T-cell (primary cell): ENCODE results near the gene PPM1N. TPM values are rescaled to one million over a fixed set of nuclear protein-coding genes. Genes with fewer than 3 reads are reported as not detected.

Experiments used
- ATAC-seq, 4 experiments: fragments of 200-7000 bp in 3 of 4; fragments of 150-1000 bp in 1 of 4; cut with Tn5 transposase; replicated peaks in 1 of 4; 1 replicate in 3 of 4; 2 replicates in 1 of 4; pipeline ENCODE4 v1.10.0; 2021; ENCODE audit warnings: moderate library complexity in 3 of 4, mild to moderate bottlenecking in 2 of 4, moderate number of reproducible peaks in 1 of 4
- CTCF ChIA-PET, 2 donors: fragments of 300-600 bp; sonication (Branson Sonifier 250); formaldehyde crosslinking; loops; one replicate each; lab custom pipeline; 2022; ENCODE audit warnings: antibody characterized with exemption in 2 of 2; lab: Charles Lee
- POLR2A ChIA-PET, 2 donors: fragments of 300-600 bp; sonication (Branson Sonifier 250); formaldehyde crosslinking; loops; one replicate each; lab custom pipeline; 2022; ENCODE audit warnings: antibody characterized with exemption in 2 of 2; lab: Charles Lee
- DNase-seq, 35 experiments: peaks; one replicate each; pipeline versions ENCODE4 v3.0.0 to v3.0.0-alpha.2; 2013 to 2023
- H3K27ac ChIP-seq: one replicate; pipeline ENCODE4 v1.5.1; 2013; ENCODE audit warnings: low read length
- H3K27me3 ChIP-seq, 2 experiments: replicated peaks in 1 of 2; 1 replicate in 1 of 2; 2 replicates in 1 of 2; pipeline versions ENCODE4 v1.6.1 to v1.7.0; 2013; ENCODE audit warnings: low read length in 1 of 2, mixed read lengths in 1 of 2; ENCODE audit not compliant: control insufficient read depth in 2 of 2, insufficient read depth in 2 of 2; ENCODE audit errors: extremely low read depth in 1 of 2
- H3K36me3 ChIP-seq, 2 donors: 1 replicate in 1 of 2; 2 replicates in 1 of 2; pipeline versions ENCODE4 v1.6.1 to v1.7.0; 2013; ENCODE audit warnings: low read length in 1 of 2; ENCODE audit not compliant: control insufficient read depth in 2 of 2, insufficient read depth in 1 of 2; ENCODE audit errors: extremely low read depth in 1 of 2
- H3K4me1 ChIP-seq, 2 experiments: 1 replicate in 1 of 2; 2 replicates in 1 of 2; pipeline versions ENCODE4 v1.6.1 to v1.7.0; 2013; ENCODE audit warnings: low read length in 2 of 2, mixed read lengths in 1 of 2; ENCODE audit not compliant: insufficient read depth in 2 of 2, control insufficient read depth in 1 of 2; ENCODE audit errors: extremely low read depth in 1 of 2
- H3K4me3 ChIP-seq, 2 donors: 1 replicate in 1 of 2; 2 replicates in 1 of 2; pipeline versions ENCODE4 v1.5.1 to v1.7.0; 2013; ENCODE audit warnings: mild to moderate bottlenecking in 2 of 2, low read length in 1 of 2, moderate library complexity in 1 of 2; ENCODE audit not compliant: control insufficient read depth in 1 of 2; ENCODE audit errors: extremely low read depth in 1 of 2
- H3K9me3 ChIP-seq: 2 replicates; pipeline ENCODE4 v1.7.0; 2013
- H3K27ac Mint-ChIP-seq, 2 donors: one replicate each; pipeline ENCODE4 v1.8.0; 2020 to 2021; ENCODE audit warnings: mild to moderate bottlenecking in 2 of 2, mixed read lengths in 2 of 2
- H3K27me3 Mint-ChIP-seq, 2 donors: one replicate each; pipeline ENCODE4 v1.8.0; 2021 to 2022; ENCODE audit warnings: mixed read lengths in 2 of 2
- H3K36me3 Mint-ChIP-seq: one replicate; pipeline ENCODE4 v1.8.0; 2021; ENCODE audit warnings: mixed read lengths
- H3K4me1 Mint-ChIP-seq, 3 donors: one replicate each; pipeline ENCODE4 v1.8.0; 2020 to 2022; ENCODE audit warnings: mixed read lengths in 3 of 3, mild to moderate bottlenecking in 1 of 3
- H3K4me3 Mint-ChIP-seq, 3 donors: one replicate each; pipeline ENCODE4 v1.8.0; 2020 to 2022; ENCODE audit warnings: mild to moderate bottlenecking in 3 of 3, mixed read lengths in 3 of 3, moderate library complexity in 3 of 3
- H3K9me3 Mint-ChIP-seq, 3 donors: one replicate each; pipeline ENCODE4 v1.8.0; 2020 to 2022; ENCODE audit warnings: mixed read lengths in 3 of 3
- WGBS: methylation state at CpG from one replicate; pipeline ENCODE4 v1.1.5; 2013; ENCODE audit warnings: missing lambda C conversion rate; ENCODE audit not compliant: insufficient coverage; 5-methylcytosine and 5-hydroxymethylcytosine counted together
- total RNA-seq, 35 experiments: library from RNA in 6 of 35; stranded (reverse) in 6 of 35; fragments of 120-200 nt in 1 of 35; gene quantifications; one replicate each; pipeline versions ENCODE4 v1.2.1 to v1.2.4 and lab custom pipeline; 2013 to 2026

The PPM1N gene
- total RNA-seq, 5 donors from 2014 or later (not counting 1 experiment from before 2014, with no cell fraction given): 5.6 to 14.6 (median 10.0) TPM

DNA sequence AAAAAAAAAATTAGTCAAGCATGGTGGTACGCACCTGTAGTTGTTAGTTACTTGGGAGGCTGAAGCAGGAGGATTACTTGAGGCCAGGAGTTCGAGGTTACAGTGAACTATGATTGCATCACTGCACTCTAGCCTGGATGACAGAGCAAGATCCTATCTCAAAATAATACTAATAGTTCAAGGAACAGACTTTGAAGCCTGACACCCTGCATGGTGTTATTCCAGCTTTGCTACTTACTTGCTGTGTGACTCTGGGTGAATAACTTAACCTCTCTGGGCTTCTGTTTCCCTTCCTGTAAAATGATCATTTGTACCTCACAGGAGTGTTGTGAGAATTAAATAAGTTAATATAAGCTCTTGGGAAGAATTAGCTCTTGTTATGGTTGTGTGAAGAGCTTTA is 34.0 kb upstream of the PPM1N start:
- no peaks in the 10 kb centered on the region for H3K36me3 ChIP-seq
- Mint-ChIP-seq H3K9me3 (no peaks in the 10 kb centered on the region), H3K27me3 (peaks cover 0 to 3% of the 10 kb centered on the region in 2 donors), H3K36me3 (no peaks in the 10 kb centered on the region), H3K4me1 (peaks cover 8 to 16% (median 12%) of the 10 kb centered on the region in 3 donors), H3K27ac (no peak overlapping the region), H3K4me3 (no peak overlapping the region)
- CTCF ChIA-PET: no interaction called here
- no peak overlapping the region for H3K27ac ChIP-seq
- no peaks in the 10 kb centered on the region for H3K9me3 ChIP-seq
- WGBS: no CpG with 5 or more reads among the region's 2 CpGs
- DNase-seq: no peak
- H3K4me3 ChIP-seq: no peak overlapping the region
- POLR2A ChIA-PET: no interaction called here
- peaks cover 0 to 35% of the 10 kb centered on the region in 2 experiments for H3K27me3 ChIP-seq
- ATAC-seq: no peak
- peaks cover 4 to 15% of the 10 kb centered on the region in 2 experiments for H3K4me1 ChIP-seq

DNA sequence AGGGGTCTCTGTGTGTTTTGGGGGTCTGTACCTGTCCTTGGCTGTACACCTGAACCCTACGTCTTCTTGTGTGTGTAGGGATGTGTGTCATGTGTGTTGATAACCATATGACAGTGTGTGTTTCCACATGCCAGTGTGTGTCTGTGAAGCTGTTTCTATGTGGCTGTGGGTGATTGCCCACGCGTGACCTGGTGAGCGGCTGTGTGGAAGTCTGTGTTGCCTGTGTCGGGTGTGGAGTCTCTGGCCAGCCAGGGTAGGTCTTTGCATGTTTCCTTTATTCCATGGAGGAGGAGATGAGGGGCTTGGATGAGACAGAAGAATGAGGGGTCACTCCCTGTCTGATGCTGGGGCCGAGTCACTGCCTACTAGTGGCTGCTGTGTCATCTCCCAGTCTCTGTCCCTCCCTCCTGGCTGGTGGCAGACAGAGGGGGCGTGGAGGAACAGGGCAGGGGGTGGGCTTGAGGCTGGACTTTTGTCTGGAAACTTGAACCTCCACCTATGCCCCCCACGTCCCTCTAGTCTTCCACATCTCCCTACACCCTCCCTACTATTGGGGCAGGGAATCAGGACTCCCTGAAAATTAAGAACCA is 33.3 kb upstream of the PPM1N start:
- Histone ChIP-seq H3K4me1 (peaks cover 5 to 22% of the 10 kb centered on the region in 2 experiments), H3K9me3 (no peaks in the 10 kb centered on the region), H3K27me3 (peaks cover 0 to 34% of the 10 kb centered on the region in 2 experiments), H3K27ac (no peak overlapping the region), H3K4me3 (no peak overlapping the region), H3K36me3 (no peaks in the 10 kb centered on the region)
- peaks cover 15 to 19% (median 18%) of the 10 kb centered on the region in 3 donors for H3K4me1 Mint-ChIP-seq
- ChIA-PET POLR2A (no interaction called here), CTCF (no interaction called here)
- no peaks in the 10 kb centered on the region for H3K36me3 Mint-ChIP-seq
- peaks cover 0 to 3% of the 10 kb centered on the region in 2 donors for H3K27me3 Mint-ChIP-seq
- H3K4me3 Mint-ChIP-seq: peak overlapping the region in 1 of 3 donors; percentile 47
- WGBS: 73% methylated on average over 7 of the region's 8 CpGs
- no peak overlapping the region for H3K27ac Mint-ChIP-seq
- no peak for ATAC-seq
- DNase-seq: no peak
- no peaks in the 10 kb centered on the region for H3K9me3 Mint-ChIP-seq

DNA sequence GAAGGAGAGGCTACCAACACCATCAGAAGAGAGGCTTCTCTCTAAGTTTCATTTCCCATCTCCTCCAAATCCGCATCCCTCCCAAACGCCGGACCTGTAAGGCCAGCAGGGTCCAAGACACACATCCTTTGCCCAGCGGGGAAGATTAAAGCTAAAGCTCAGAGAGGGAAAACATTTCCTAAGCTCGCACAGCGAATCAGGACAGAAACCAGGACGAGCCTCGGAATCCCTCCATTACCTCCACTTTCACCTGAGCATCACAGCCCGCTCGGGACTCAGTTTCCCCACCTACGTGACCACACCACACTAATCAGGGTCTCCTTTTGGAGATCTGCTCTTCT is 31.2 kb upstream of the PPM1N start:
- Mint-ChIP-seq H3K4me3 (peak overlapping the region; percentile 89 to 95 (median 89)), H3K27me3 (peaks cover 4 to 7% of the 10 kb centered on the region in 2 donors), H3K27ac (peak overlapping the region; percentile 53 to 75), H3K36me3 (peaks cover 14% of the 10 kb centered on the region), H3K9me3 (no peaks in the 10 kb centered on the region), H3K4me1 (peaks cover 27 to 35% (median 29%) of the 10 kb centered on the region in 3 donors)
- Histone ChIP-seq H3K9me3 (no peaks in the 10 kb centered on the region), H3K4me3 (peak overlapping the region; percentile 73 to 86), H3K4me1 (peaks cover 5 to 38% of the 10 kb centered on the region in 2 experiments), H3K27ac (peak overlapping the region; percentile 94), H3K27me3 (peaks cover 0 to 38% of the 10 kb centered on the region in 2 experiments), H3K36me3 (no peaks in the 10 kb centered on the region)
- DNase-seq (no peak), ATAC-seq (no peak)
- WGBS: 5% methylated on average over 7 of the region's 11 CpGs
- ChIA-PET POLR2A (interaction anchor here (0.6 to 3.4 kb wide), 15 partner anchors 9 to 1145 kb away, joined by 3 to 59 read pairs (median 6); no protein-coding TSS in a partner anchor), CTCF (interaction anchor here (0.6 to 4.8 kb wide), 6 partner anchors 12 to 27 kb away, joined by 3 to 31 read pairs (median 8); no protein-coding TSS in a partner anchor)

DNA sequence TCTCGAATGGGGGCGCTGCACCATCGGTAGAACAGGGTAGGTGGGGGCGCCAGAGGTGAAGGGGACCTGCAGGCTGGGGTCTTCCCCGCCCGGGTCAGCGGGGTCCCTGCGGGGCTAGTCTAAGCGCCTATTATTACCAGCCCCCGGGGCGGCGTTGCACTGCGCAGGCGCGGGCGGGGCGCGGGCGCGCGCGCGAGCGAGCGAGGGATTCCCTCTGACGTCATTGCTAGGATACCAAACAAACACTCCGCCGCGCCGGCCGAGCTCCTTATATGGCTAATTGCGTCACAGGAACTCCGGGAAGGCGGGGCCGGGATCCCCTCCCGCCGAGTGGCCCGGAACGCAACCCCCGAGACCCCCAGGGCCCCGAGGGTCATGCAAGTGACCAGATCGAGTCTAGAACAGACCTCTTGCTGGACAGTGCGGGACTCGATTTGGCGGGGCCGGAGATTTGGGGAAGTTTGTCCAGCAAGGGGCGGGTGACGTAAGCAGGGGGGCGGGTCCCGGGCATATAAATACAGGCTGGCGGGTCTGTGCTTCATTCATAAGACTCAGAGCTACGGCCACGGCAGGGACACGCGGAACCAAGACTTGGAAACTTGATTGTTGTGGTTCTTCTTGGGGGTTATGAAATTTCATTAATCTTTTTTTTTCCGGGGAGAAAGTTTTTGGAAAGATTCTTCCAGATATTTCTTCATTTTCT is 30.6 kb upstream of the PPM1N start, which contains the start of gene FOSB:
Gene FOSB (plus strand): TSS at position 541 of the 703 bp plus-strand sequence. CDS start 591 bp downstream, outside the sequence.
- under 1% methylated on average over 52 of the region's 56 CpGs for WGBS
- POLR2A ChIA-PET: interaction anchor here (0.6 to 3.4 kb wide), 16 partner anchors 10 to 1145 kb away, joined by 3 to 59 read pairs (median 6); partner anchors contain the start of gene IRF2BP1 (in 1 of the 2)
- peak within 1 kb of the TSS; percentile 89 to 95 (median 89) for H3K4me3 Mint-ChIP-seq
- H3K4me3 ChIP-seq: peak within 1 kb of the TSS; percentile 73 to 86
- CTCF ChIA-PET: interaction anchor here in 1 of 2 donors (0.7 to 4.8 kb wide), 5 partner anchors 11 to 28 kb away, joined by 4 to 31 read pairs (median 6); no protein-coding TSS in a partner anchor
- H3K27ac ChIP-seq: peak within 1 kb of the TSS; percentile 94
- no peaks in the 10 kb centered on the region for H3K9me3 ChIP-seq
- peak; percentile 31 to 41 (median 38) for ATAC-seq
- H3K4me1 ChIP-seq: peaks cover 5 to 43% of the 10 kb centered on the region in 2 experiments
- DNase-seq: peak; percentile 86 to 98 (median 92)
- peaks cover 2 to 44% of the 10 kb centered on the region in 2 experiments for H3K27me3 ChIP-seq
- peaks cover 28 to 38% (median 29%) of the 10 kb centered on the region in 3 donors for H3K4me1 Mint-ChIP-seq
- peaks cover 19% of the 10 kb centered on the region for H3K36me3 Mint-ChIP-seq
- H3K27me3 Mint-ChIP-seq: peaks cover 4 to 7% of the 10 kb centered on the region in 2 donors
- H3K9me3 Mint-ChIP-seq: no peaks in the 10 kb centered on the region
- peak within 1 kb of the TSS; percentile 93 to 97 for H3K27ac Mint-ChIP-seq
- no peaks in the 10 kb centered on the region for H3K36me3 ChIP-seq

DNA sequence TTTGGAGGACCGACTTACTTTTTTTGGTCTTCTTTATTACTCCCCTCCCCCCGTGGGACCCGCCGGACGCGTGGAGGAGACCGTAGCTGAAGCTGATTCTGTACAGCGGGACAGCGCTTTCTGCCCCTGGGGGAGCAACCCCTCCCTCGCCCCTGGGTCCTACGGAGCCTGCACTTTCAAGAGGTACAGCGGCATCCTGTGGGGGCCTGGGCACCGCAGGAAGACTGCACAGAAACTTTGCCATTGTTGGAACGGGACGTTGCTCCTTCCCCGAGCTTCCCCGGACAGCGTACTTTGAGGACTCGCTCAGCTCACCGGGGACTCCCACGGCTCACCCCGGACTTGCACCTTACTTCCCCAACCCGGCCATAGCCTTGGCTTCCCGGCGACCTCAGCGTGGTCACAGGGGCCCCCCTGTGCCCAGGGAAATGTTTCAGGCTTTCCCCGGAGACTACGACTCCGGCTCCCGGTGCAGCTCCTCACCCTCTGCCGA is 30.0 kb upstream of the PPM1N start:
- ChIA-PET POLR2A (interaction anchor here (0.5 to 3.4 kb wide), 11 partner anchors 10 to 418 kb away, joined by 3 to 59 read pairs (median 9); partner anchors contain the start of gene IRF2BP1 (in 1 of the 2)), CTCF (interaction anchor here in 1 of 2 donors (0.7 to 4.8 kb wide), 4 partner anchors 11 to 29 kb away, joined by 5 to 31 read pairs (median 15); no protein-coding TSS in a partner anchor)
- H3K4me3 Mint-ChIP-seq: peak overlapping the region; percentile 89 to 95 (median 89)
- DNase-seq (peak in 29 of 35 experiments; percentile 28 to 75 (median 49)), ATAC-seq (peak in 2 of 4 experiments; percentile 2)
- H3K36me3 ChIP-seq: no peaks in the 10 kb centered on the region
- H3K36me3 Mint-ChIP-seq: peaks cover 24% of the 10 kb centered on the region
- H3K27ac ChIP-seq: peak overlapping the region; percentile 94
- peaks cover 7 to 42% of the 10 kb centered on the region in 2 experiments for H3K27me3 ChIP-seq
- no peaks in the 10 kb centered on the region for H3K9me3 ChIP-seq
- H3K4me1 ChIP-seq: peaks cover 8 to 48% of the 10 kb centered on the region in 2 experiments
- peaks cover 7 to 12% of the 10 kb centered on the region in 2 donors for H3K27me3 Mint-ChIP-seq
- 0% methylated on average over 16 of the region's 31 CpGs for WGBS
- peaks cover 33 to 42% (median 33%) of the 10 kb centered on the region in 3 donors for H3K4me1 Mint-ChIP-seq
- H3K27ac Mint-ChIP-seq: peak overlapping the region; percentile 93 to 97
- no peaks in the 10 kb centered on the region for H3K9me3 Mint-ChIP-seq
- H3K4me3 ChIP-seq: peak overlapping the region; percentile 73 to 86
